GM19238 (cell line): ENCODE results near the gene DCHS2.
A peak's percentile ranks its signal among the peaks of the same experiment; 100 is the strongest.

Source experiments
- DNase-seq: peaks from one replicate; pipeline ENCODE4 v3.0.0; 2011; ENCODE audit warnings: low spot score; ENCODE audit not compliant: insufficient read length

The DCHS2 gene, protein sequence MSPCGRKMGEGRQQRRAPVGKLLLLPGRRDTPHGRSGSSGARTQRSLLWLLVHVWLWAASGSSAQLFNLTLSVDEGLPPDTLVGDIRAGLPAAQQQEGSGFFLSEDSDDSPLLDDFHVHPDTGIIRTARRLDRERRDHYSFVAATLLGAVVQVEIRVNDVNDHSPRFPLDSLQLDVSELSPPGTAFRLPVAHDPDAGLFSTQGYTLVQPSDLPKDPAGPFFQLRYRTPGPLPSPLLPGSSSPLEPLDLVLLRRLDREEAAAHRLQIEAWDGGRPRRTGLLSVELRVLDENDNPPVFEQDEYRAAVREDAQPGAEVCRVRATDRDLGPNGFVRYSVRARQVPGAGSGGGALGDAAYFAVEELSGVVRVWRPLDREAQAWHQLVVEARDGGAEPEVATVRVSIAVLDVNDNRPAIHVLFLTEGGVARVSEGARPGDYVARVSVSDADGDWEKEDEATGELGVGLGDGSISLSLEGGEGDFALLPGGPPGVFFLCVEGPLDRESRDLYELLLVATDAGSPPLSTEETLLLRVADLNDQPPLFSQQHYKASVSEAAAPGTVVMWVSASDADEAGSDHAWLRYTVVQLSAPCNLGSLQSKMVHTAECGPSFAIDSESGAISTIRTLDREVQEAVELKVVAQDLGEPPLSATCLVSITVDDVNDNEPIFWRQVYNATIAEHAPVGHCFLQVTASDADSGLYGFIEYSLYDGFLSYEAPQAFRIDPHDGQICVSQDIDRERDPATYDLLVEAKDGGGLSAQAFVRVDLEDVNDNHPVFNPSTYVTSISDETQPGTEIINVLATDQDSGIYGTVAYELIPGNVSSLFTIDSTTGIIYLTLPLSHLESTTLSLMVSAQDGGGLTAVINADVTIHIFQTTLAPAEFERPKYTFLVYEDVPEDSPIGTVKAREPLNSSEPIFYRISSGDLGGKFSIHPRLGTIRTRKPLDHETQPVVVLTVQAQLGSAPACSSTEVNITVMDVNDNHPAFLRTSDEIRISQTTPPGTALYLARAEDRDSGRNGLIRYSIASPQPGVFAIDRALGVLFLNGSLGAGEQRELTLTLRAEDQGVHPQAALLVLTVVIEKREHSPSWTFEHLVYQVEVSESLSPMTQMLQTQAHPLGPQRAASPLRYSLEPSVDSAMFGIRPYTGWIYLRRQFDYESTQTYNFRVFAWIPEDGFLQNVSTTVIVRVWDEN (N-terminal part only)

DNA sequence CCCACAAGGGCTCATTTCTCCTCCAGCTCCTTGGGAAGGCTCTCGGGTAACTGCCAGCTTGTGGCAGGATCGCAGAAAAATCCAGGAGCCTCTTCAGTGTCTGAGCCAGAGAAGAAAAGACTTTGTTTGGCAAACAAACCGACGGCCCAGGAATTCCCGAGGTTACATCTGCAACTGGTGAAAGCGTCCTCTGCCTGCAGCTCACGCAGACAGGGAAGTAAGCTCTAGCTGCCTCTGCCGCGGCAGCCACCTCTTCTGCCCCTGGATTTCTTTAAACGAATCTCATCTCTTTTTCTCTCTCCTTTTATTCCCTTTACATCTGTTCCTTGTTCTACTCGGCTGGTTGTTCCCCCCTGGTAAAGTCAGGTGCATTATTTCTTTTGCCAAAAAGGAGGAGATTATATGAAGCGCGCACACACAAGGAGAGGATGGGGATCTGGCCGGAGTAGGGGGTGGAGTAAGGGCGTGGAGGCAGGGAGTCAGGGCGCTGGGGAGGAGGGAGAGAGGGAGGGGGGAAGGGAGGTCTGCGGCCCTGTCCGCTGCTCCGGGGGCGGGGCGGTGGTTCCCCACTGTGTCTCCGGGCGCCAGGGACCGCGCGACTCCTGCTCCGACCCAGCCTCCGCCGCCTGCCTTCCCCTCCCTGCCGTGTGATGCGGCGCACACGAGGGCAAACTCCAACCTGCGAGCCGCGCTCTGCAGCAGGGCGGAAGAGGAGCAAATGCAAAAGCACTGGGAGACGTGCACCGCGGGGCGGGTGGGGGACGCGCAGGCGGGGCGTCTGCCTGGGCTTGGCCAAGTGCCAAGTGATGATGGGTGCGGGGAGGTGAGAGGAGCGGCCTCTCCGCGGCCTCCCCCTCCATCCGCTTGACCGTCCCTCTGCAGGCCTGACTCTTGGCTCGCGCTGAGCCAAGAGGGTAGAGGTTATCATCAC lies at the start of gene DCHS2:
Gene DCHS2, minus strand, starts transcription at position 459 of the 931 bp plus-strand sequence. Its CDS starts 444 bp downstream, at position 15.
- peak; percentile 38 for DNase-seq

DNA sequence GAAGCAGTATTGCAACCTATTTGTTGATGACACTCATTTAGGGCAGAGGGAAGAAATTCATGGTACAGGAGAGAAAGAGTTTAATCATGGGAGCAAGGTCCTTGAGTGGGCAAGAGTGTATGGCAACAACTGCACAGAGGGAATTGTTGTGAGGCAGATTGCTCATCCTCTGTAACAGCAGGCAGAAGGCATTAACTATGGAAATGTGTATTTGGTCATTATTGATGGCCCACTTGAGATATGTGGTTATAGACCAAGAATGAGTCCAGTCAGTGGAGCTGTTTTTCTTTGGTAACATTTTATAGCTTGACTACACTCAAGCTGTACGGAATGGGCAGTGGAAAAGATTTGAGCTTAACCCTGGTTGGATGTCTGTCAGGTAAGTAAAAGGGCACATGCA lies 42.7 kb upstream of the DCHS2 start:
- no peak for DNase-seq

DNA sequence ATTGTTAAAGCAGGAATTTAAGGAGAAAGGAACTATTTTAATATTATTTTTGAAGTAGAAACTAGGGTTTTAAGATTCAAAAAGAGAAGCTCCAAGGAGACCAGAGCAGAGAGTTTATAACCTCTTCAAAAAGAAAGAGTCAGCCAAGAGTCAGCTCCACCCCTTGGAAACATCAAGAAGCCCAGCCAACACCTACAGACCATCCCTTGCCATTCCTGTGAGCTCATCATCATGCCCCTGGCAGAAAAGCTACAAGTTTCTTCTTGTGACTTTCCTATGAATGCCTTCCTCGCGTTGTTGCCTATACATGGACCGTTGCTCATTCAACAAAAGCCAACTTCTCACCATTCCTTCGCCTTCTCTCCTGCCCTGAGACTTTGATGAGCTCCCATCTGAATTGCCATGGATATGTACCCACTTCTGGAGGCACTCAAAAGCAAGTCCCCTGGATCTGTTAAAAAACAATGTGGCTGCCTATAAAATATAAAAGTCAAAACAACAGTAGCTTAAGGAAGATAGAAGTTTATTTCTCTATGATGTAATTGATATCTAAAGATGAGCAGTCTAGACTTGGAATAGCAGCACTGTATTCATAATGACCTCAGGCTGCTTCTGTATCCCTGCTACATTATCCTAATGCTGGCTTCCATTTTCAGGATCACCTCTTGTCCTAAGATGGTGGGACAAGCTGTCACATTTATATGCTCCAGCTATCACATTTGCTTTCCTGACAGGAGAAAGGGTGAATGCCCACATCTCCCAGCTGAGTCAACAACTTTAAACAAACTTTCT lies 38.3 kb upstream of the DCHS2 start:
- no peak for DNase-seq

DNA sequence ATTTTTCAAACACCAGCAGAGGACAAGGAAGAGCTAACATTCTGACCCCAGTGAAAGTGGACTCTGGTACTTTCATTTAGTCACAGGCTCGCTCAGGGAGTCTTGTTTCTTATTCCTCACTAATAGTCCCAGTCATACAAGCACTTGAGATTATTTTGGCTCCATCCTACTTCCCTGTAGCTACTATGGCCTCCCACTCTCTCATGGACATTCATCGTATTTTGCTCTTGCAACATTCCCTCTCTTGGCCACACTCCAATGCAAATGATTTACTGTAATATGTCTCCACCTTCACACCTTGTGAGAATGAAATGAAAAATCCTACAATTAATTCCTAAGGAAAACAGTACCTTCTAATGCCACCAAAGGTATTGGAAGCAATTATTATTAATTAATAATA lies 37.3 kb upstream of the DCHS2 start:
- no peak for DNase-seq

DNA sequence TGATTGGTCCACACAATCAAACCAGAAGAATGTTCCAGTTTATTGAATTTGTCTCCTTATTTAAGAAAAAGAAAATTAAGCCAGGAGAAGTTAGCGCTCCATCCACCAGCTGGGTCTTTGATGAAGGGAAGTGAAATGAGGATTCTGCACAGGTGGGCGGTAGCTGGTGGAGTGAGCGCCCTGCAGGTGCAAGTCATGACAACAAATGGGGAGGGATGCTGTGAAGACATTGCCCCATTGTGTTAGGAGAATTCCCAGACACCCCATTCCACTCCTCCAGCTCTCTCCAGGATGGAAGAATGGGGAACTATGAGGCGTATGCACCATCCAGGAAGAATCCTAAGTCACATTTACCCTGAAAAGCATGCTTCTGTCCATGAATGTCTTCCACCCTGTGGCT lies 35.7 kb upstream of the DCHS2 start:
- DNase-seq = no peak

DNA sequence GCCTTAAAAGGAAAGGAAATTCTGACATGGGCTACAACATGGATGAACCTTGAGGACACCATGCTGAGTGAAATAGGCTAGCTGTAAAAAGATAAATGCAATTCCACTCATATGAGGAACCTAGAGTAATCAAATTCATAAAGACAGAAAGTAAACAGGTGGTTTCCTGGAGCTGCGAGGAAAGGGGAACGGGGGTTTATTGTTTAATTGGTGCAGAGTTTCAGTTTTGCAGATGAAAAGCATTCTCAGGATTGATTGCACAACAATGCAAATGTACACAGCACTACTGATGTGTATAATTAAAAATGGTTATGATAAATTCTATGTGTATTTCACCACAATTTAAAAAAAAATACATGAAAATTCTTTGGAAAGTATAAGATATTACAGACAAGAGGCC lies 34.6 kb upstream of the DCHS2 start:
- DNase-seq = no peak

DNA sequence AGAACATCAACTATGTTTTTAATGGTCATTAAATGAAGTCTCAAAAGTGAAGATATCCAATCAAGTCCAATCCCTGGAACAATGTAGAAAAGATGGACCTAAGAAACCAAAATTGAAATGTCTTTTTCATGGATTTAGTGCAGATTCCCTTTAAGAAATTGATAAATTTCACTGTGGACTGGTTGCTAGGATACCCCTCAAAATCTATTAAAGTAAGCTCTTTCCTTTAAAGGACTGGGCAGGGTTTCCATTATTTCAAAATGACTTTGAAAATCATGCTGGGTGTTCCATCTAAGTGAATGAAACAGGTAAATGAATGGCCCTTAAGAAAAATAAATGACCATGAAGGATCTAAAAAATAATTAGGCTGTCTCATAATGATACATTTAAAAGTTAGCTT lies 30.0 kb upstream of the DCHS2 start:
- DNase-seq = no peak

DNA sequence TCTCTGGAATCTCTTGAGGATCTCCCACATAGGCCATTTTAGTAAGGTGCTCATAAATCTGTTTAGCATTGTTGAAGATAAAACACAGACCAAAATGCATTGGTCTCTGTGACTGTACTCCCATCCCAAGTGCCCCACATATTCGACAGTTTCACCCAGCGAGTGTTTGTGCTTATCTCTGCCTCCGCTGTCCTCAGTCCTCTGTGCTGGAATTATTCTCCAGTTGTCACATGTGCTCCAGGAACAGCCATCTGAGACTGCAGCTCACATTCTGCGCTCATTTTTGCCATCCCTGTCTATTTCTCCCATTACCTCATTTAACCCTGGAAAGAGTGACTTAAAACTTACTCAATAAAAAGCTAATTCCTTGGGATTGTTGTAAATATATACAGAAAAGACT lies 27.6 kb upstream of the DCHS2 start:
- DNase-seq = no peak

DNA sequence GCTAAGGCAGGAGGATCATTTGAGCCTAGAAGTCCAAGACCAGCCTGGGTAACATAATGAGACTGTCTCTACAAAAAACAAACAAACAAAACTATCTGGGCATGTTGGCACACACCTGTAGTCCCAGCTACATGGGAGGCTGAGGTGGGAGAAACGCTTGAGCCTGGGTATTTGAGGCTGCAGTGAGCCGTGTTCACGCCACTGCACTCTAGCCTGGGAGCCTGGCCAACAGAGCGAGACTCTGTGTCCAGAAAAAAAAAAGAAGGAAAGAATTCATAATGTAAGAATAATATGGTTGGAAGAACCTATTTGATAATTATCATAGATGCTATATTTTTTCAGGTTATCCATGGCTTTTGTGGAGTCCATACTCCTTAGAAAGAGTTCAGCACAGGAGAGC lies 26.0 kb upstream of the DCHS2 start:
- DNase-seq = no peak

DNA sequence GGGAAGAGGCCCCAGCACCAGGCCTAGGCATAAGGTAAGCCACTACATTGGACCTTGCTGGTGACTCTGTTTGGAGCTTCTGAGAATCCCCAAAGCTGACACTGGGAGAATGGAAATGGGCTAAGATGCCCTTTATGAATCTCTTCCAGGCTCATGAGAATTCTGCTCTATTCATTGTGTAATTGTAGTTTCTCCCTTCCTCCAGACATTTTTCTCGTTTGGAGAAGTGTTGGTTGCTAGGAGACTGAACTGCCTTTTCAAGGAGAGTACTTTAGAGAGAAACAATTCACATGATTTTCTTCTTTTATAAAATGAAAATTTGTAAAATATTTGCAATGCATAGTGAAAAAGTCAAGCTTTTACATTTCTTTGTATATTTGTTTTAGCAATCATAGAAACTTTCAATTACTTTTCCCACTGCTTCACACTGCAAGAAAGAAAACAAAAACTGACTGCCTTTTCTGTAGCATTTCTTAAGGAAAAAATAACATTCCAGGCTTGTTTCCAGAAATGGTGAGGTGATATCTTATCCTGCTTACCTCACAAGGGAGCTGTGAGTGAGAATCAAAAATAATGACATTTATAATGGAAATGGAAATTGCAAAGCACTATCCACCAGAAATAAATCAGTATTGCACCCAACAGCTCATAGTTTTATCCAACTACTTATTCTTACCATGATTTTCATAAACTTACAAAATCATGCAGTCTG lies 24.9 kb upstream of the DCHS2 start:
- DNase-seq = no peak

DNA sequence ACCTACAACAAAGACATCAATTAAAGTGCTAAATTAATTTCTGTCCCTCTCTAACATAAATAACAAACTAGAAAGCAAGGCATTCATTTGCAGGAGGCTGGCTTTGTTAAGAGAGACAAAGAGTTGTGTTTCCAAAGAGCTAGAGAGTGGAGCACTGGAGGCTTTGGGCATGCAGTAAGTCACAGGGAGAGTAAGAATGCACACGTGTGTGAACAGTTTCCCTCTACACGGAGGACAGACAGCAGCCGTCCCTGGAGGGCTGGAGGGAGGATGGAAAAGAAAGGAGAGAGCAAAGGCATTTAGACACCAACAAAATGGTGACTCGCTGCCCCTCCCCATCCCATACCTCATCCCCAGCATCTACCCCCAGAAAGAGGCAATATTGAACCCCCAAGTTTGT lies 20.4 kb upstream of the DCHS2 start:
- DNase-seq = no peak

DNA sequence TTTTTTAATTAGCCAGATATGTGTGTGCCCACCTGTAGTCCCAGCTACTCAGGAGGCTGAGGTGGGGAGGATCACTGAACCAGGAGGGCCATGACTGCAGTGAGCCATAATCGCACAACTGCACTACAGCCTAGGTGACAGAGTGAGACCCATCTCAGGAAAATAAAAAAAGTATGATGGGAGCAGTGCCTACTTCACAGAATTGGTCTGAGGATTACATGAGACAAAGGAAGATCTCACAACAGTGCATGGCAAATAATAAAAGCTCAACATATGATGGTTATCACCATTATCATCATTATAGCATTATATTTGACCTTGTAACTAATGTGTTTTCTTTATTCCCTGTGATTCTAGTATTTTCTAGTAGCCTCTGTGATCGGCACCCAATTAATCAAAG lies 19.9 kb upstream of the DCHS2 start:
- no peak for DNase-seq

DNA sequence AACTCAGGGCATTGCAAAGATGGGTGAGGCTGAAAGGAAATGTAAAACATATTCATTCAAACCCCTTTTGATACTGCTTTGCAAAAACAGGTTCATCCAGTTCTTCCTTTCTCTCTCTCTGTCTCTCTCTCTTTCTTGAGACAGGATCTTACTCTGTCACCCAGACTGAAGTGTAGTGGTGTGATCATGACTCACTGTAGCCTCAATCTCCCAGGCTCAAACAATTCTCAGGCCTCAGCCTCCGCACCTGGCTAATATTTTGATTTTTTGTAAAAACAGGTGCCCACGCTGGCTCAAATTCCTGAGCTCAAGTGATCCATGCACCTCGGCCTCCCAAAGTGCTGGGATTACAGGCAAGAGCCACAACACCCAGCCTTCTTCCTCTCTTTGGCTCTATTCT lies 15.6 kb upstream of the DCHS2 start:
- DNase-seq = no peak

DNA sequence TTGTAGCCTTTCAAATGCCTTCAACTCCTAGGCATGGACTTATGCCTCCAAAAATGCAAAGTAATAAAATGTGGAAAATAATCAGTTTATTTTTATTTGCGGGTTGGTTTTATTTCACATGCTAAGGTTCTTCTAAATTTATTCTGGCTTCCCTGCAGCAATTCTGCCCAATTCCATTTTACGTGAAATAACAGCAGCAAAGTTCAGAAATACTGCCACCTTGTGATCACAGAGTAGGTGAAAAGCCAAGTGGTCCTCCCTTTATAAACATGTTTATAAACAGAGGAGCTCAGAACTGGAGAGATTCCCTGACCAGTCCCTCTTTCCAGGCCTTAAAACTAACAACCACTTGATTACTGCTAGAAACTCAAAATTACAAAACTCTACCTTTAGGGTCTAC lies 14.7 kb upstream of the DCHS2 start:
- no peak for DNase-seq

DNA sequence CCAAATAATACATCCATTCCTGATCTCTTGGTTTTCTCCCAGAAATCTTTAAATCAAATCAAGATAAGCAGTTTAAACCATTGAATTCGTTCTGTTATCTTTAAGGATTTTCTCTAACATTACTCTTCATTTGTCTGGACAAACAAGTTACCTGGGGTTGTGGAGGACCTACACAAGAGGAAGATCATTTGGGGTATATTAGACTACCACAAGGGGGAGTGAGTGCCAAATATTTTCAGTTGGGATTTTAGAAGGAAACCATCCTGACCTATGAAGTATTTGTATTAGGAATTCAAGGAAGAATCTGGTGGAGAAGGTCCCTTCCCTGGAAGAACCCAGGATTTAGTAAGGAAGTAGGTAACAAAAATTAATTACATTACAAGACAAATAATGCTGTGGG lies 12.0 kb upstream of the DCHS2 start:
- DNase-seq = no peak

DNA sequence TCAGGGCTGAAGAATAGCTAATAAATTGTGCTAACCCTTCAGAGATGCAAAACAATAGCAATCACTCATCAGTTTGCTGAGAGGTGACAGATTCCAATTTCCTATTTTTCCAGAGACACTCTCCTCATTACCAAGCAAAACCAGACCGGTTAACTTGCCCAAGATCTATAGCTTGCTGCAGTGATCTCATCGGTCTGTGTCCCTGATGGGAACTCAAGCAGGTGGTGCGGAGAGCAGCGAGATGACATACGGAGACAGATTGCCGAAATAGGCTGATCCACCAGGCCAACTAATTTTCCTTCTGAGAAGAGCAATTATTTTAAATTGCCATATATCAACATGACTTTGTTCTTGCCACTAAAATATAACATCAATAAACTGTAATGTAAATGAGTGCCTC lies 10.5 kb upstream of the DCHS2 start:
- no peak for DNase-seq

DNA sequence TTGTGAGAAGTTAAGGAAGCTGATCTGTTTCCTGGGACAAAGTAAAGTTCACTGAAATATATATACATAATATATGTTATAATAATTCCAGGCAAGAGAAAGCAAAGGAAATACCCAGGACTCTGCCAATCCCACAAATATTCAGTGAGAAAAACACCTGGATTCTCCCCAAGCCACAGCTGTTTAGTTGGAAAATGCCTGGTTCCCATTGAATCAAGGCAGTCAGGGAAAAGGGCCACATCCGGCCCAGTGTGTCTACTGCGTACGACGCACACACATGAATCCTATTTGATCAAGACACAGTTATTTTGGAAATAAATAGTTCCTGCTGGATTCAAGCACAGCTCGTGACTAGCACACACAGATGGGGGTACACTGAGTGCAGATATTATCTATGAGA lies 6.3 kb upstream of the DCHS2 start:
- DNase-seq = no peak

DNA sequence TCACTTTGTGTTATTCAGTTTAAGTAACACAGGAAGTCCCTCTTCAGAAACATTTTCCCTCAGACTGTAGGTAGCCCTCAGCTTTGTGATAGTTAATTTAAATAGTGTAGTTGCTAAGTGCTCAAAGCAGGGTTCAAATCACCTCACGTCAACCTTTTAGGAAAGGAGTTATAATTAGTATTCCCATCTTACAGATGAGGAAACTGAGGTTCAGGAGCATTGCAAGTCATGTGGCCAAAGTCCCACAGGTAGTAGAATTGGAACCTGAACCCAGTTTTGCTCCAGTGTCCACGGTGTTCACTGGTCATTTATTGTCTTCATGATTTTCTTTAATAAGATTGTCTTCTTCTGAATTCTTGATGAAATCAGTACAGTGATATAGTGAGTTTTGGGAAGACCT lies 4.3 kb upstream of the DCHS2 start:
- DNase-seq = no peak

DNA sequence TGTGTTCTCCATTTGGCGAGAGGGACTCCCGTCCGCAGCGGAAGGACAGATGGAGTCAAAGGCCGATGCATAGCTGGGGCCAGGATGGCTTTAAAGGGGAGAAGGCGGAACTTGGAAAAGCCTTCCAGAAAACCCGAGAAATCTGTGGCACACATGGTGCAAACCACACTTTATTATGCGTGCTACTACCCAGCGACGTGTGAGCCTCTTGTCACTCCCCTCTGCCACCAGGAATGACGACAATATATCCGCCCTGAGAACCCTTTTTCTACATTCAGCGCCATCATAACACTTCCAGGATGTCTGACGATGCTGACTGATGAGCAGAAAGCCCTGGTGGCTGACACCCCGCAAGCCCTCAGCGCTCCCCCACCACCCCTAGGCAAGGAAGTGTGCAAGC lies 689 bp upstream of the DCHS2 start:
- no peak for DNase-seq
